Mucosa of descending colon (tissue), 3 donors: ENCODE measurements around the gene UNCX. TPM values are rescaled to one million over a fixed set of nuclear protein-coding genes. Genes with fewer than 3 reads are reported as not detected.

ENCODE experiments used
- ATAC-seq: fragments of 200-7000 bp; cut with Tn5 transposase; one replicate; pipeline ENCODE4 v1.9.1; 2020; ENCODE audit warnings: mild to moderate bottlenecking, moderate library complexity
- DNase-seq, 3 donors: peaks; one replicate each; pipeline ENCODE4 v3.0.0-alpha.2; 2020
- H3K36me3 ChIP-seq: fragments of 200-600 bp; one replicate; pipeline ENCODE4 v1.8.0; 2021; ENCODE audit warnings: low read depth, mild to moderate bottlenecking
- H3K4me1 ChIP-seq: fragments of 200-600 bp; one replicate; pipeline ENCODE4 v1.8.0; 2021; ENCODE audit warnings: low read depth, mild to moderate bottlenecking
- H3K4me3 ChIP-seq: fragments of 200-600 bp; one replicate; pipeline ENCODE4 v1.8.0; 2021; ENCODE audit warnings: mild to moderate bottlenecking
- H3K9me3 ChIP-seq: fragments of 200-600 bp; one replicate; pipeline ENCODE4 v1.8.0; 2021; ENCODE audit warnings: mild to moderate bottlenecking
- CTCF ChIP-seq: fragments of 200-600 bp; IDR thresholded peaks from one replicate; pipeline ENCODE4 v1.8.0; 2022; ENCODE audit warnings: antibody characterized with exemption, mild to moderate bottlenecking
- intact Hi-C, 2 donors: fragments of 100-400 bp; cut with DNase I in 1 of 2; cut with micrococcal nuclease in 1 of 2; formaldehyde crosslinking; loops; one replicate each; pipeline versions ENCODE4 v1.11.0 to v1.11.1; 2022; cut with DNase I, micrococcal nuclease
- total RNA-seq, 3 donors: library from RNA; stranded (reverse); fragmentation: NEBNext Ultra II Directional in 2 of 3; extraction: Animal tissue kit (Norgen Biotek cat#: 25700) in 2 of 3; gene quantifications; one replicate each; pipeline versions ENCODE4 v1.2.1 to v1.2.4, GENCODE V29; 2021 to 2023
- donor health status: DM: no; HTN: no; CAD: no; lungs with moderate emphysema.
- donor health status: DM: no; HTN: no; CAD: no.
- donor health status: DM: no; HTN: yes; CAD: no.

UNCX gene
- total RNA-seq, 3 donors from 2014 or later: not detected

DNA sequence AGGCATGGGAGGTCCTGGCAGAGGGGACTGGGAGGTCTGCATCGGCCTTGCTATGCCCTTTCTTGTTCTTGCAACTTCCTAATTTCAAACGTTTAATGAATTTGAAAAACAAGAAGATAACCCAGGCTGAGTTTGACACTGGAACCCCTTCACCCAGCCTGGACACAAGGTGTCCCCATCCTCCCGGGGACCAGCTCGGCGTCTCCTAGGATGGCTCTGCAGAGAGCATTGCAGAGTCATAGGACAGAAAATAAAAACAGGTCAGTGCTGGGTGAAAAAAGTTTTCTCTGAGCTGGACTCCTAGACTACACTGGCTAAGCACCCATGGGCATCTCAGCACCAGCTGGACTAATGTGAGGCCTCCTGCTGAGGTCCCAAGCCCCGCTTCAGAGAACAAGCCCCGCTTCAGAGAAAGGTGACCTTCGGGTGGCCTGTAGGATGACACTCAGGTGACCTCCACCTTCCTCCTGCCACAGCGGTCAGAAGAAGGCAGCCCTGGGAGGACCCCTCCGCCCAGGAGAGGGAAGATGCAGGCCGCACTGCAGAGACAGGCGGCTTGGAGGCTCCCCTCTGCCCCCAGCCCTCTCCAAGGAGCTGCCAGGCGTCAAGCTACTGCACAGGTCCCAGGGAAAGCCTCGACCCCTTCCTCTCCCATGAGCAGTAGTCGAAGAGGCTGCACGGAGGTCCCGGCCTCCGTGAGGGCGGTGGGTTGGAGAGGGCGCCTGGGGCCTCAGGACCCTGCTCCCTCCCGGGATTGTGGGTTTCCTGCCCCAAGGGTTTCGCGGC, 9.3 kb upstream of the UNCX start:
- DNase-seq (no peak), ATAC-seq (no peak)
- no peaks in the 10 kb centered on the region for H3K4me1 ChIP-seq
- no peak overlapping the region for H3K4me3 ChIP-seq
- no peaks in the 10 kb centered on the region for H3K9me3 ChIP-seq
- no peaks in the 10 kb centered on the region for H3K36me3 ChIP-seq
- TF ChIP-seq CTCF: no peak
- intact Hi-C loops: loop anchor here in 1 of 2 donors (10.0 kb wide), 1 partner anchor 261 kb away; no protein-coding TSS in a partner anchor

DNA sequence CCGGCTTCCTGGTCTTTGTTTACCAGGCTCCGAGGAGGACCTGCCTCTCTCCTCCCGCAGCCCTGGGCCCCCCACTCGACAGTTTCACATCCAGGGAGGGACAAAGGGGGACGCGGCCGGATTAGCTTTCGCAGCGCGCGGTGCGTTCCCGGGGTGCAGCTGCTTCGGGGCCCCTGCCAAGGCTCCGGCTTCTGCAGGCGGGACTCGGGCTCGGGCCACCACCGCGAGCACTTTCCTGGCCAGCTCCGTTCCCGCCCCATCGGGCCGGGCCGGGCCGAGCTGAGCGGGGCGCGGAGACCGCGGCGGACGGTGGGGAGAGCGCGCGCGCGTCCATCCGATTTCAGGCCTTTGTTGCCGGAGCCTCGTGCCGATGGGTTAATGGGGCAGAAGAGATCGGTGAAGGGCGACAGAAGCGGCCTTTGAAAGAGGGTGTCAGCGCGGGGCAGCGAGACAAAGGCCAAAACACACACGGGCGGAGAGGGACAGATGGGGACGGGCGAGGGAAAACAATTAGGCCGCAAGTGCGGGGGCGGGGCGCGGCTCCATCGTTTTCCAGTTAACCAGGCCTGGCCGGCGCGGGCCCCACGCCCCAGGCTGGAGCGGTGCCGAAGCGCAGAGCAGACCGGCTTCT, 8.5 kb upstream of the UNCX start:
- no peak for DNase-seq
- H3K36me3 ChIP-seq: no peaks in the 10 kb centered on the region
- intact Hi-C loops: loop anchor here in 1 of 2 donors (10.0 kb wide), 1 partner anchor 261 kb away; no protein-coding TSS in a partner anchor
- ATAC-seq: no peak
- no peak for TF ChIP-seq CTCF
- H3K9me3 ChIP-seq: no peaks in the 10 kb centered on the region
- H3K4me3 ChIP-seq: no peak overlapping the region
- H3K4me1 ChIP-seq: no peaks in the 10 kb centered on the region

DNA sequence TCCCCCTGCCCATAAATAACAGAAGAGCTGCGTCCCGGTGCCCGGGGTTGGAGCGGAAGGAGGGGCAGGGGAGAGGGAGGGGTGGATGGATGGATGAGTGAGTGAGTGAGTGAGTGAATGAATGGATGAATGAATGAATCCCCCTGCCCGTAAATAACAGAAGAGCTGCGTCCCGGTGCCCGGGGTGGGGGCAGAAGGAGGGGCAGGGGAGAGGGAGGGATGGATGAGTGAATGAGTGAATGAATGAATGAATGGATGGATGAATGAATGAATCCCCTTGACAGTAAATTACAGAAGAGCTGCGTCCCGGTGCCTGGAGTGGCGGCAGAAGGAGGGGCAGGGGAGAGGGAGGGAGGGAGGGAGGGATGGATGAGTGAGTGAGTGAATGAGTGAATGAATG, 7.6 kb upstream of the UNCX start:
- H3K4me3 ChIP-seq: no peak overlapping the region
- H3K36me3 ChIP-seq: no peaks in the 10 kb centered on the region
- H3K4me1 ChIP-seq: no peaks in the 10 kb centered on the region
- DNase-seq (no peak), ATAC-seq (no peak)
- TF ChIP-seq CTCF: no peak
- no peaks in the 10 kb centered on the region for H3K9me3 ChIP-seq
- intact Hi-C loops: loop anchor here in 1 of 2 donors (10.0 kb wide), 1 partner anchor 260 kb away; no protein-coding TSS in a partner anchor

DNA sequence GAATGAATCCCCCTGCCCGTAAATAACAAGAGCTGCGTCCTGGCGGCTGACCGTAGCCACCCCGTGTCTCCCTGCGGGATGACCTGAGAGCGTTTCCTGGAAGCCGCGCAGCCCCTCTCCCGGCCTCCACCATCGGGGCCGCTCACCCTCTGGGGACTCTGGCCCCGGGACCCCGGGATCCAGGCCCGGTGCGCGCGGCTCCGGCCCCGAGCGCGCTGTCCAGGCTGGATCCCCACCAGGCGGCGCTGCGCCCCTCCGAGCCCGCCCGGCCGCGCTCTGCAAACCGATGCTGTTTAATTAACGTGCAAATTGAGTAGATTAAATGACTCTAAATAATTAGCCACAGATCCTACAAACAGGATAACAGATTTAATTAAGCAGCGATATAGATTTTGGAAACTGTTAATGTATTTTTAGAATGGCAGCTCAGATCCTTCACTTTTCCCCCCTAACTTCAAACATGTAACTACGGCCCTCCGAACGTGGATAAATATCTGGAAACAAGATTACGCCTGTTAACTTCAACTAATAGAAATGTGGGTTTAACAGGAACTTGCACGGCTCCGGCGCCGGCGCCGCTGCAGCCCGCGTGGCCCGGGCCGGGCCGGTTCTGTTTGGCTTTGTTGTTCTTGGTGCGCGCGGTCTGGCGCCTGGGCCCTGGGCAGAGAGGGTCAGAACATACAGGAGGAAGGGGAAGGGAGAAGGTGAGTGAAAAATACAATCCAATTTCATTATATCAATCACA, 7.1 kb upstream of the UNCX start:
- DNase-seq (peak in 2 of 3 donors; percentile 41 to 47), ATAC-seq (peak; percentile 59)
- Histone ChIP-seq H3K9me3 (no peaks in the 10 kb centered on the region), H3K36me3 (no peaks in the 10 kb centered on the region), H3K4me3 (no peak overlapping the region), H3K4me1 (no peaks in the 10 kb centered on the region)
- intact Hi-C loops: loop anchor here in 1 of 2 donors (10.0 kb wide), 1 partner anchor 259 kb away; no protein-coding TSS in a partner anchor
- peak; percentile 51 for TF ChIP-seq CTCF

DNA sequence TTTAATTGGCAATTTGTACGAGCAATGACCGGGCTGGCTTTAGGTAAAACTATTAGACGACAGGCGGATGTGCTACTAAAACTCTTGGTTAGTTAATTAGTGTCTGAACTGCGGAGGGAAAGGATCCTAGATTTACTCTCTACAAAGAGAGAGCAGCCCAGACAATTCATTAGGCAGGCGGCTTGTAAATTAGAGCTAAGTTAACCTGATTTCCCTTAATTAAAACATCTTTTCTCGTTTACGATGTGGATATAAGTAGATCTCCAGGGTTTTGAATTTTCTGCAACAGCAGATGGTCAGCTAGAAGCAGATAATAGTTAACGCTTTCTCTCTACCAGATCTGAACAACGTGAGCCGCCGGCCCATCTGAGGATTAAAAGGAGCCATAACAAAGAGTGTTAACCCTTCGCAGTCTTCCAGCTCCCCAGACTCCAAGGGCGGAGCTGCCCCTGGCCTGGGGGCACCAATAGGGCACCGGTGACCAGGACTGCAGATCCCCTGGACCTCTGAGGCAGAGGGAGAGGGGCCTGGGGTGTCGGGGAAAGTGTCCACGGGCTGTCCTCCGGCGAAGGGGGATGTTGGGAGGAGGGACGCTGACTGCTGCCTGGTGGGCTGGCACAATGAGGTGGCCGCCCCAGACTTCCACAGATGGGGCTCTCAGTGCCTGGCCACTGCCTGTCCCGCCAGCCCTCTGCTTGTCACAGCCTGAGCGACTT, 6.3 kb upstream of the UNCX start:
- intact Hi-C loops: loop anchor here in 1 of 2 donors (10.0 kb wide), 1 partner anchor 258 kb away; no protein-coding TSS in a partner anchor

More for the DNA sequence above, 6.3 kb upstream of the UNCX start:
- Histone ChIP-seq H3K4me1 (no peaks in the 10 kb centered on the region), H3K36me3 (no peaks in the 10 kb centered on the region), H3K9me3 (no peaks in the 10 kb centered on the region), H3K4me3 (no peak overlapping the region)
- ATAC-seq (no peak), DNase-seq (no peak)
- no peak for TF ChIP-seq CTCF
